Liver (tissue), 9 donors: Measurements from ENCODE around the gene MAP3K4. TPM values are rescaled to one million over a fixed set of nuclear protein-coding genes. Genes with fewer than 3 reads are reported as not detected.

Experiments
- DNase-seq: peaks from one replicate; pipeline ENCODE4 v3.0.0-alpha.2; 2017; ENCODE audit warnings: low spot score
- H3K27ac ChIP-seq, 2 donors: one replicate each; pipeline ENCODE4 v1.7.0; 2013; ENCODE audit warnings: inconsistent platforms in 2 of 2, low read length in 2 of 2, control low read depth in 1 of 2, low read depth in 1 of 2, mild to moderate bottlenecking in 1 of 2
- H3K27me3 ChIP-seq, 4 donors: one replicate each; pipeline versions ENCODE4 v1.6.1 to v1.7.0; 2013; ENCODE audit warnings: low read length in 3 of 4, inconsistent platforms in 1 of 4, mild to moderate bottlenecking in 1 of 4, moderate library complexity in 1 of 4; ENCODE audit not compliant: control insufficient read depth in 4 of 4, insufficient read depth in 4 of 4
- H3K36me3 ChIP-seq, 4 donors: one replicate each; pipeline versions ENCODE4 v1.6.1 to v1.7.0; 2013; ENCODE audit warnings: low read length in 3 of 4, mild to moderate bottlenecking in 3 of 4, low read depth in 1 of 4, moderate library complexity in 1 of 4; ENCODE audit not compliant: control insufficient read depth in 4 of 4, insufficient read depth in 3 of 4
- H3K4me1 ChIP-seq, 4 donors: one replicate each; pipeline versions ENCODE4 v1.6.1 to v1.7.0; 2013; ENCODE audit warnings: low read length in 3 of 4, mild to moderate bottlenecking in 3 of 4, moderate library complexity in 1 of 4; ENCODE audit not compliant: control insufficient read depth in 4 of 4, insufficient read depth in 4 of 4
- H3K4me3 ChIP-seq, 3 donors: one replicate each; pipeline versions ENCODE4 v1.6.1 to v1.7.0; 2013; ENCODE audit warnings: low read length in 3 of 3, control low read depth in 1 of 3, low read depth in 1 of 3, mild to moderate bottlenecking in 1 of 3
- H3K9ac ChIP-seq, 2 donors: one replicate each; pipeline ENCODE4 v1.7.0; 2013; ENCODE audit warnings: low read length in 2 of 2, mild to moderate bottlenecking in 2 of 2, moderate library complexity in 2 of 2, control low read depth in 1 of 2, low read depth in 1 of 2
- H3K9me3 ChIP-seq, 4 donors: one replicate each; pipeline versions ENCODE4 v1.6.1 to v1.7.0; 2013; ENCODE audit warnings: low read length in 3 of 4; ENCODE audit not compliant: control insufficient read depth in 4 of 4
- EGR1 ChIP-seq, 2 donors: IDR thresholded peaks; 2 replicates each; pipeline ENCODE4 v1.6.1; 2016 to 2018; ENCODE audit warnings: antibody characterized with exemption in 2 of 2, low read depth in 2 of 2
- FOXA1 ChIP-seq: IDR thresholded peaks from 2 replicates; pipeline ENCODE4 v1.6.1; 2016; ENCODE audit warnings: antibody characterized with exemption
- FOXA2 ChIP-seq: IDR thresholded peaks from 2 replicates; pipeline ENCODE4 v1.6.1; 2016; ENCODE audit warnings: antibody characterized with exemption
- HNF4A ChIP-seq, 2 donors: conservative IDR thresholded peaks; 2 replicates each; pipeline ENCODE4 v1.6.1; 2016; ENCODE audit warnings: antibody characterized with exemption in 2 of 2, mild to moderate bottlenecking in 2 of 2
- JUND ChIP-seq, 2 donors: IDR thresholded peaks; 2 replicates each; pipeline ENCODE4 v1.6.1; 2016; ENCODE audit warnings: antibody characterized with exemption in 2 of 2
- NR2F2 ChIP-seq: IDR thresholded peaks from 2 replicates; pipeline ENCODE4 v1.6.1; 2016; ENCODE audit warnings: antibody characterized with exemption
- RAD21 ChIP-seq, 2 donors: IDR thresholded peaks; 2 replicates each; pipeline ENCODE4 v1.6.1; 2016; ENCODE audit warnings: antibody characterized with exemption in 2 of 2, mild to moderate bottlenecking in 2 of 2
- RXRA ChIP-seq, 2 donors: IDR thresholded peaks; 2 replicates each; pipeline ENCODE4 v1.6.1; 2017 to 2018; ENCODE audit warnings: antibody characterized with exemption in 2 of 2, mild to moderate bottlenecking in 1 of 2
- SP1 ChIP-seq: IDR thresholded peaks from 2 replicates; pipeline ENCODE4 v1.6.1; 2018; ENCODE audit warnings: antibody characterized with exemption, mild to moderate bottlenecking
- TAF1 ChIP-seq: conservative IDR thresholded peaks from 2 replicates; pipeline ENCODE4 v1.6.1; 2016; ENCODE audit warnings: antibody characterized with exemption, mild to moderate bottlenecking
- YY1 ChIP-seq: IDR thresholded peaks from 2 replicates; pipeline ENCODE4 v1.6.1; 2016; ENCODE audit warnings: antibody characterized with exemption, mild to moderate bottlenecking
- WGBS: extraction: QIAGEN DNeasy Blood & Tissue Kit; methylation state at CpG from one replicate; pipeline ENCODE4 v1.1.7; 2013; 5-methylcytosine and 5-hydroxymethylcytosine counted together
- polyA plus RNA-seq, 2 donors: library from polyadenylated mRNA; stranded (reverse) in 1 of 2; unstranded in 1 of 2; fragments of 200-250 nt in 1 of 2; fragments of >200 nt in 1 of 2; fragmentation: Nextera tagmentation in 1 of 2; extraction: Ambion mirVana in 1 of 2; gene quantifications; one replicate each; pipeline versions ENCODE4 v1.2.1 to v1.2.3, GENCODE V29; 2013 to 2015
- total RNA-seq, 2 donors: library from RNA; depleted of rRNA; stranded (reverse); fragments of >200 nt; gene quantifications; one replicate each; pipeline ENCODE4 v1.2.3, GENCODE V29; 2014
- TF ChIP-seq, protein P1 (sequence below): IDR thresholded peaks from 2 replicates; pipeline ENCODE4 v1.6.1; 2016; ENCODE audit warnings: antibody characterized with exemption, mild to moderate bottlenecking
- TF ChIP-seq, protein P2 (sequence below): fragments of 150-350 bp; IDR thresholded peaks from 2 replicates; pipeline ENCODE4 v1.5.1; 2017; ENCODE audit warnings: improper control_type of control experiment, low read depth, low read length; ENCODE audit not compliant: missing input control
- TF ChIP-seq, protein P3 (sequence below): IDR thresholded peaks from 2 replicates; pipeline ENCODE4 v1.6.1; 2016; ENCODE audit warnings: antibody characterized with exemption
- donor health status: healthy.
- donor health status: healthy.
- donor health status: healthy.
- donor health status: healthy.
- donor health status: healthy.

Gene MAP3K4
- total and polyA plus RNA-seq, 4 donors: 4.3 to 20.0 (median 11.7) TPM

DNA sequence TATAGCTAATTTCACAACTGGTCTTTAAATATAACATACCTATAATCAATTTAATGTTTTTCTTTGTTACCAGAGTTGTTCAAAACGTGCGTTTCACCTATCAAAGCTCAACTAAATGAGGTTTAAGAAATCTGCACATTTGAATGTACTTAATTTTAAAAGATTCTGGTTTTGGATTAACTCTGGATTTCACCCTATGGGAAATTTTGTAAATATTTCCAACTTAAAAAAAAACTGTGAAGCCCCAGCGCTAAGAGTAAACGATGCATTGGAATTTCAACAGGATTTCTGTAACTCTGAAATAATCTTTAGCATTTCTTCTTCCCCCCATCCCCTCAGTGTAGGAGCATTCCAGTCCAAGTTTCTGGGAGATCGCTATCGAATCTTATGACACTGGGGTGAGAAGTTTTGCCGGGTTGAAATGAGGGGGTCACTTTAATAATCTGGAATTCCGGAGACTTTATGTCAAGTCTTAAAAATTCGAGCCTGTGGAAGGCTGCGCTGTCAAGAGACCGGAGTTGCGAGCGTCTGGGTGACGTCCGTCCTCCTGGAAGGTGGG, 643 bp upstream of the MAP3K4 start:
- 3% methylated on average over 15 of the region's 15 CpGs for WGBS
- TF ChIP-seq YY1 (no peak), TAF1 (peak; percentile 32)
- no peaks in the 10 kb centered on the region for H3K27me3 ChIP-seq
- DNase-seq: no peak
- H3K9me3 ChIP-seq: no peaks in the 10 kb centered on the region
- H3K27ac ChIP-seq: peak overlapping the region; percentile 84 to 89
- peak overlapping the region; percentile 15 to 91 for H3K9ac ChIP-seq
- H3K4me3 ChIP-seq: peak overlapping the region; percentile 68 to 99 (median 98)
- no peaks in the 10 kb centered on the region for H3K36me3 ChIP-seq
- peaks cover 0 to 15% (median 14%) of the 10 kb centered on the region in 4 donors for H3K4me1 ChIP-seq

DNA sequence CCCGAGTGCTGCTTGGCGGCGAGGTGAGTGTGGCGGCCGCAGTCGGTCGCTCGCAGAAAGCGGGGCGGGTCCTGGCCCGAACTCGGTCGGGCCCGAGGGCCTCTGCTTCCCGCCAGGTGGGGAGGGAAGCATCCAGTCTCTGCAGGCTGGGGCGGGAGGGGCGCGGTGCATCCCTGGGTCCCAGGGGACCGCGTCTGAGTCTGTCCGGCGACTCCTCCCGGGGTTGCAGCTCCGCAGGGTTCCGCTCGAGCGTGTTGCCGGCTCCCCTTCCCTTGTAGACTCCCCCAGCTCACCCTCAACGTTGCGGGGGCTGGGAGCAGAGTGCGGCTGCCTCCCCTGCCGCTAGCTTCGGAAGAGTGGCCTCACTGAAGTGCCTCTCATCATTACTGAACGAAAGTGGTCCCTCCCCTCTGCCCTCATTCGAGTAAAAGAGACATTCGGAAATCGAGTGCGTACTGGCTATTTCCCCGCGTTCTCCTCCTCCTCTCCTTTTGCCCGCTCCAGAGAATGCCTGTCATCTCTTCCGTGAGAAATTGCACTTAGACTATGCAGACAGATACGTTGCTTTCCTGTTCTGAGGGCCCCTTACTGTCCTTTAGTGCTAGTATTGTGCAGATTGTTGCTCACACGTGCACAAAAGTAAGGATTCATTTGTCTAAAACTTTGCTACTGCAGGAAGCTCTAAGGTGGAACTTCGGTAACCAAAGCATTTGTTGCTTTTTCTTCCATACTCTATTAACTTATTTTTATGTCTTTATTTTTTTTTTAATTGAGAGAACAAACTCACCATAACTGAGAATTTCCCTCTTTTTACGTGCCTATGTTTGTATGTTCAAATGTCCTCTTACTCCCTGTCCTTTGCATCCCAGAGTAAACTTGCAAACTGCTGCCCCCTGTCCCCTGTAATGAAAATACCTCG, 751 bp downstream of the MAP3K4 start:
- no peaks in the 10 kb centered on the region for H3K9me3 ChIP-seq
- under 1% methylated on average over 47 of the region's 47 CpGs for WGBS
- H3K9ac ChIP-seq: peak overlapping the region in 1 of 2 donors; percentile 88
- peak overlapping the region; percentile 82 to 99 (median 98) for H3K4me3 ChIP-seq
- H3K36me3 ChIP-seq: no peaks in the 10 kb centered on the region
- peak overlapping the region; percentile 84 to 89 for H3K27ac ChIP-seq
- no peaks in the 10 kb centered on the region for H3K27me3 ChIP-seq
- peaks cover 0 to 15% (median 14%) of the 10 kb centered on the region in 4 donors for H3K4me1 ChIP-seq
- TF ChIP-seq RAD21 (IDR thresholded peaks at IDR 0.05): peak; percentile 71
- TF ChIP-seq, protein P1, sequence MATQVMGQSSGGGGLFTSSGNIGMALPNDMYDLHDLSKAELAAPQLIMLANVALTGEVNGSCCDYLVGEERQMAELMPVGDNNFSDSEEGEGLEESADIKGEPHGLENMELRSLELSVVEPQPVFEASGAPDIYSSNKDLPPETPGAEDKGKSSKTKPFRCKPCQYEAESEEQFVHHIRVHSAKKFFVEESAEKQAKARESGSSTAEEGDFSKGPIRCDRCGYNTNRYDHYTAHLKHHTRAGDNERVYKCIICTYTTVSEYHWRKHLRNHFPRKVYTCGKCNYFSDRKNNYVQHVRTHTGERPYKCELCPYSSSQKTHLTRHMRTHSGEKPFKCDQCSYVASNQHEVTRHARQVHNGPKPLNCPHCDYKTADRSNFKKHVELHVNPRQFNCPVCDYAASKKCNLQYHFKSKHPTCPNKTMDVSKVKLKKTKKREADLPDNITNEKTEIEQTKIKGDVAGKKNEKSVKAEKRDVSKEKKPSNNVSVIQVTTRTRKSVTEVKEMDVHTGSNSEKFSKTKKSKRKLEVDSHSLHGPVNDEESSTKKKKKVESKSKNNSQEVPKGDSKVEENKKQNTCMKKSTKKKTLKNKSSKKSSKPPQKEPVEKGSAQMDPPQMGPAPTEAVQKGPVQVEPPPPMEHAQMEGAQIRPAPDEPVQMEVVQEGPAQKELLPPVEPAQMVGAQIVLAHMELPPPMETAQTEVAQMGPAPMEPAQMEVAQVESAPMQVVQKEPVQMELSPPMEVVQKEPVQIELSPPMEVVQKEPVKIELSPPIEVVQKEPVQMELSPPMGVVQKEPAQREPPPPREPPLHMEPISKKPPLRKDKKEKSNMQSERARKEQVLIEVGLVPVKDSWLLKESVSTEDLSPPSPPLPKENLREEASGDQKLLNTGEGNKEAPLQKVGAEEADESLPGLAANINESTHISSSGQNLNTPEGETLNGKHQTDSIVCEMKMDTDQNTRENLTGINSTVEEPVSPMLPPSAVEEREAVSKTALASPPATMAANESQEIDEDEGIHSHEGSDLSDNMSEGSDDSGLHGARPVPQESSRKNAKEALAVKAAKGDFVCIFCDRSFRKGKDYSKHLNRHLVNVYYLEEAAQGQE: no peak
- TF ChIP-seq YY1: no peak
- TF ChIP-seq, protein P2, sequence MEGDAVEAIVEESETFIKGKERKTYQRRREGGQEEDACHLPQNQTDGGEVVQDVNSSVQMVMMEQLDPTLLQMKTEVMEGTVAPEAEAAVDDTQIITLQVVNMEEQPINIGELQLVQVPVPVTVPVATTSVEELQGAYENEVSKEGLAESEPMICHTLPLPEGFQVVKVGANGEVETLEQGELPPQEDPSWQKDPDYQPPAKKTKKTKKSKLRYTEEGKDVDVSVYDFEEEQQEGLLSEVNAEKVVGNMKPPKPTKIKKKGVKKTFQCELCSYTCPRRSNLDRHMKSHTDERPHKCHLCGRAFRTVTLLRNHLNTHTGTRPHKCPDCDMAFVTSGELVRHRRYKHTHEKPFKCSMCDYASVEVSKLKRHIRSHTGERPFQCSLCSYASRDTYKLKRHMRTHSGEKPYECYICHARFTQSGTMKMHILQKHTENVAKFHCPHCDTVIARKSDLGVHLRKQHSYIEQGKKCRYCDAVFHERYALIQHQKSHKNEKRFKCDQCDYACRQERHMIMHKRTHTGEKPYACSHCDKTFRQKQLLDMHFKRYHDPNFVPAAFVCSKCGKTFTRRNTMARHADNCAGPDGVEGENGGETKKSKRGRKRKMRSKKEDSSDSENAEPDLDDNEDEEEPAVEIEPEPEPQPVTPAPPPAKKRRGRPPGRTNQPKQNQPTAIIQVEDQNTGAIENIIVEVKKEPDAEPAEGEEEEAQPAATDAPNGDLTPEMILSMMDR: peak; percentile 38
- no peak for TF ChIP-seq SP1
- no peak for TF ChIP-seq TAF1
- TF ChIP-seq HNF4A (conservative IDR thresholded peaks at IDR 0.05): peak in 1 of 2 donors; percentile 37
- TF ChIP-seq, protein P3, sequence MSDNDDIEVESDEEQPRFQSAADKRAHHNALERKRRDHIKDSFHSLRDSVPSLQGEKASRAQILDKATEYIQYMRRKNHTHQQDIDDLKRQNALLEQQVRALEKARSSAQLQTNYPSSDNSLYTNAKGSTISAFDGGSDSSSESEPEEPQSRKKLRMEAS: no peak
- no peak for TF ChIP-seq RXRA (IDR thresholded peaks at IDR 0.05)
- peak; percentile 55 for DNase-seq

DNA sequence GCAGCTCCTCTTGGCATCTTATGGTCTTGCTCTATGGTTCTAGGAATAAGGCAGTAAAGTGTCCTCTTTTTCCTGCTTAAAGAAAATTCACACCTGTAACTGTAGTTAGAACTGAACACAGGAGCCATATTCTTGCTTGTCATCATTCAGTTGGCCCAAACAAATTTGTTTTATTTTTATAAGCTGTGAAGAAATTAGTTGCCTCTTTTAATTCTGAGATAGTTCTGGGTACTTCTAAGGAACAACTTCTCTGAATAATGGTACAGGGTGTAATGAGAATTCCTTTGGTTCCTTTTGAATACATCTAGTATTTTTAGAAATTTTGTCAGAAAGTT, 1.4 kb downstream of the MAP3K4 start:
- no peak for DNase-seq

More for the DNA sequence above, 1.4 kb downstream of the MAP3K4 start:
- Histone ChIP-seq H3K4me1 (peaks cover 0 to 15% (median 14%) of the 10 kb centered on the region in 4 donors), H3K9me3 (no peaks in the 10 kb centered on the region), H3K9ac (no peak overlapping the region), H3K27ac (no peak overlapping the region), H3K4me3 (peak overlapping the region in 2 of 3 donors; percentile 98 to 99), H3K27me3 (no peaks in the 10 kb centered on the region), H3K36me3 (no peaks in the 10 kb centered on the region)
- TF ChIP-seq, protein P1: no peak
- TF ChIP-seq EGR1 (IDR thresholded peaks at IDR 0.05; ENCODE audit: low read depth in 2 of 2) (no peak), FOXA1 (no peak), RXRA (IDR thresholded peaks at IDR 0.05) (no peak), FOXA2 (no peak), YY1 (no peak), HNF4A (conservative IDR thresholded peaks at IDR 0.05) (no peak), JUND (IDR thresholded peaks at IDR 0.05) (no peak), NR2F2 (no peak)
- TF ChIP-seq, protein P3: no peak
